GM12874 (cell line): ENCODE data around the gene TSG101.

Source experiments
- CTCF ChIP-seq: IDR thresholded peaks from 2 replicates; pipeline ENCODE4 v1.5.1; 2011; ENCODE audit warnings: low read depth, mild to moderate bottlenecking, control low read depth, low read length, moderate library complexity; ENCODE audit not compliant: insufficient read depth

The TSG101 gene

GRCh38 chr11:18457450-18457849 lies 69.3 kb downstream of the TSG101 start:
- no peak for TF ChIP-seq CTCF

DNA sequence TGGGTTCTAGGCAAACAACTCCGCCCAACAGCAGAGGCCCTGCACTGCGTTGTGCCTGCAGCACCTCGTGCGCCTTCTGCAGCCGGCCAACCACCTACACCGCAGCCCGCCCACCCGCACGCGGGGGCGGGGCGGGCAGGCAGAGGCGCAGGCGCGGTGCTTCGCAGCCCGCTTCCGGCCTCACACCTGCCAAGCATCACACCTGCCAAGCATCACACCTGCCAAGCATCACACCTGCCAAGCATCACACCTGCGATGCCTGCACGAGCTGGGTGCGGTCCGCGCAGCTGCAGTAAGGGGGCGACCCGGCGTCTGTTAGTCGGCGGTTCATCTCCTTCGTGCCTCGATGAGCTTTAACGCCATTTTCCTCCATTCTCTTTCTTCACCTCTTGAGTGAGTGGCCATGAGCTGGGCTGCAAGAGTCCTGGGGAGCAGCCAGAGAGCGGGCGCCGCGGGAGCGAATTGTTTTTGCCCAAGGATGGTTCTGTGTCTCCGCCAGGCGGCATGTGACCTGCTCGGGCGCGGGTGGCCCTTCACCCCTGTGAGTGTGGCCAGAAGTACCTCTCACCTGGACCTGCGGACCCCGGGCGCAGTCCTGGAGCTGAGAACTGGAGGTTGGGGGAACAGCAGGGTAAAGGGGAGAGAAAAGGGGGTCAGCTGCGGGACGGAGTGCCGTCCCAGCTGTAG lies 70.9 kb downstream of the TSG101 start, which contains the start of gene LDHAL6A:
TSS of gene LDHAL6A (plus strand) at position 171 of the 687 bp plus-strand sequence. CDS start 825 bp downstream, outside the sequence.
- no peak for TF ChIP-seq CTCF

- TF ChIP-seq CTCF = no peak
These were observed 73.8 kb downstream of the TSG101 start for GRCh38 chr11:18452927-18453326.

GRCh38 chr11:18449251-18449650 lies 77.5 kb downstream of the TSG101 start:
- no peak for TF ChIP-seq CTCF

GRCh38 chr11:18438691-18439090 lies 88.1 kb downstream of the TSG101 start:
- no peak for TF ChIP-seq CTCF
